ENCODE measurements around the gene ZFAND3. TPM values are rescaled to one million over a fixed set of nuclear protein-coding genes. Genes with fewer than 3 reads are reported as not detected.

The ZFAND3 gene
- total RNA-seq, 1 donor from 2014 or later: 56.3 TPM

GRCh38 chr6:37882292-37882691 is 62.8 kb downstream of the ZFAND3 start:
- CTCF ChIA-PET: no interaction called here

GRCh38 chr6:37882724-37883413 is 63.3 kb downstream of the ZFAND3 start:
- no peaks in the 10 kb centered on the region for H3K9me3 Mint-ChIP-seq
- DNase-seq (no peak), ATAC-seq (ENCODE audit: low read depth) (no peak)
- peaks cover 49% of the 10 kb centered on the region for H3K4me1 Mint-ChIP-seq
- POLR2A ChIA-PET: no interaction called here
- CTCF ChIA-PET: no interaction called here
- peaks cover 4% of the 10 kb centered on the region for H3K36me3 Mint-ChIP-seq (ENCODE audit: low read depth)
- intact Hi-C loops (cut with micrococcal nuclease): no loop called here
- TF ChIP-seq CTCF (IDR thresholded peaks at IDR 0.05): no peak
- no peak overlapping the region for H3K27ac Mint-ChIP-seq
- H3K4me3 Mint-ChIP-seq: no peak overlapping the region
- H3K27me3 Mint-ChIP-seq: no peaks in the 10 kb centered on the region

More at GRCh38 chr6:37882292-37882691, 62.8 kb downstream of the ZFAND3 start:
- no peaks in the 10 kb centered on the region for H3K27me3 Mint-ChIP-seq
- H3K36me3 Mint-ChIP-seq (ENCODE audit: low read depth): peaks cover 4% of the 10 kb centered on the region
- no peak overlapping the region for H3K4me3 Mint-ChIP-seq
- peaks cover 55% of the 10 kb centered on the region for H3K4me1 Mint-ChIP-seq
- intact Hi-C loops (cut with micrococcal nuclease): no loop called here
- no peak for TF ChIP-seq CTCF (IDR thresholded peaks at IDR 0.05)
- no peak for DNase-seq
- no peaks in the 10 kb centered on the region for H3K9me3 Mint-ChIP-seq
- POLR2A ChIA-PET: no interaction called here
- no peak for ATAC-seq (ENCODE audit: low read depth)
- no peak overlapping the region for H3K27ac Mint-ChIP-seq

- H3K4me1 Mint-ChIP-seq: peaks cover 38% of the 10 kb centered on the region
- H3K27ac Mint-ChIP-seq: no peak overlapping the region
- CTCF ChIA-PET: no interaction called here
- no peak for DNase-seq
- peaks cover 4% of the 10 kb centered on the region for H3K36me3 Mint-ChIP-seq (ENCODE audit: low read depth)
- H3K4me3 Mint-ChIP-seq: no peak overlapping the region
- POLR2A ChIA-PET: no interaction called here
- no peaks in the 10 kb centered on the region for H3K27me3 Mint-ChIP-seq
- ATAC-seq (ENCODE audit: low read depth): no peak
- intact Hi-C loops (cut with micrococcal nuclease): no loop called here
- no peak for TF ChIP-seq CTCF (IDR thresholded peaks at IDR 0.05)
- H3K9me3 Mint-ChIP-seq: no peaks in the 10 kb centered on the region
Observed at GRCh38 chr6:37884548-37884947, 65.0 kb downstream of the ZFAND3 start.

GRCh38 chr6:37889051-37889450 is 69.5 kb downstream of the ZFAND3 start:
- Mint-ChIP-seq H3K9me3 (no peaks in the 10 kb centered on the region), H3K36me3 (ENCODE audit: low read depth) (peaks cover 4% of the 10 kb centered on the region), H3K4me1 (peaks cover 49% of the 10 kb centered on the region), H3K27me3 (no peaks in the 10 kb centered on the region), H3K27ac (no peak overlapping the region), H3K4me3 (no peak overlapping the region)
- POLR2A ChIA-PET: no interaction called here
- TF ChIP-seq CTCF (IDR thresholded peaks at IDR 0.05): no peak
- ATAC-seq (ENCODE audit: low read depth) (no peak), DNase-seq (no peak)
- CTCF ChIA-PET: no interaction called here
- intact Hi-C loops (cut with micrococcal nuclease): no loop called here

- Mint-ChIP-seq H3K4me1 (peaks cover 51% of the 10 kb centered on the region), H3K27ac (no peak overlapping the region), H3K27me3 (no peaks in the 10 kb centered on the region), H3K36me3 (ENCODE audit: low read depth) (peaks cover 6% of the 10 kb centered on the region), H3K4me3 (no peak overlapping the region), H3K9me3 (peaks cover 2% of the 10 kb centered on the region)
- DNase-seq (no peak), ATAC-seq (ENCODE audit: low read depth) (no peak)
- no peak for TF ChIP-seq CTCF (IDR thresholded peaks at IDR 0.05)
- ChIA-PET CTCF (no interaction called here), POLR2A (no interaction called here)
- intact Hi-C loops (cut with micrococcal nuclease): no loop called here
Observed at GRCh38 chr6:37889486-37889885, 70.0 kb downstream of the ZFAND3 start.
